ENCODE results near the gene HTATIP2.
"Not testable (repeated sequence)": the region's sequence is repeated elsewhere in the genome, so short reads cannot be mapped to it uniquely, and the experiment has no call there.

Gene HTATIP2

DNA sequence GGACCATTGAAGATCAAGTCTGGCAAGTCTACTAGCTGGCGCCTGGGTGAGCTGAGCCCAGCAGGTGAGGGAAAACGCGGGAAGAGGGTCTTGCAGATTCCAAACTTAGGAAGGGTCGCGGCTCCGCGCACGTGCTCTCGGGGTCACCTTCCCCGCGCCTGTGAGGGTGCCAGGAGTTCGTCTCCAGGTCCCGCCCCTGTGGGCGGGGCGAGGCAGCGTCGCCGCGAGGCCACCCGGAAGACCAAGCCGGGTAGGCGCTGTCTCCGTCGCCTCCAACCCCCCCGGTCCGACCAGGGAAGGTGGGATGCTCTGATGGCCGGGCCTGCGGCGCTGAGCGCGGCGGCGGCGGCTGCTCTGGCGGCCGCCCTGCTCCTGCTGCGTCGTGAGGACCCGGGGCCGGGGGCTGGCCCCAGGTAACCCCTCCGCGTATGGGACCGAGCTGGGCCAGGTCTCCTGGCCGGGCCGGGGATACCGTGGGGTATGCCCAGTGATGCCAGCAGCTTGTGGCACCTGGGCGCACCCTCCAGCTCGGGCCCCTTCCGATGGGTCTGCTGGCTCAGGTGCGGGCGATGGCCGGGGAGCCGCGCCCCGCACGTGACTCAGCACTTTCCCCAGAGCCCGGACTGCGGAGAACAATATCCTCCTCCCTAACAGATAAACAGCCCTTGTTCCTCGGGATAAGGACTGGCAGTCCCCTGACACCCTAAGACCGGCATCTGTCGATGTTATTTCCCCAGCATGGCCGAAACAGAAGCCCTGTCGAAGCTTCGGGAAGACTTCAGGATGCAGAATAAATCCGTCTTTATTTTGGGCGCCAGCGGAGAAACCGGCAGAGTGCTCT lies at the start of gene HTATIP2:
Gene HTATIP2 (plus strand): TSS at position 215 of the 841 bp plus-strand sequence. CDS start 524 bp downstream, at position 739.
- peak; percentile 43 to 62 for DNase-seq (ENCODE audit: low read depth in 1 of 2, low spot score in 1 of 2)

DNA sequence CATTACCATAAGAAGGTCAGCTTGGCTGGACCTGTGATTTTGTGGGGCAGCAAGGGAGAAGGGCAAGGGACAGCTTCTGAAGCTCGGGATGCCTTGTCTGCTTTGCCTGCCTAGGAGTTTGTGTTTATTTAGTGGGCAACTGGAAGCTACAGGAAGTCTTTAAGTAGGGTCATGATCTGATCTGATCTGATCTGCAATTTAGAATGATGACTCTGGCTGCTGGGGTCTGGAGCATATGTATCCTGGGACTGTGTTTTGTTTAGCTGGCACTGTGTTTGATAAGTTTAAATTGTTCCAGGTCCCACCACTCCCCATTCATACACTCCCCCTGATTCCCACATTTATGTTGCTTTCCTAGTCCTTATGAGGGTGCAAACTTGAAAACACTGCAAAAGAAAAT lies 47.7 kb upstream of the HTATIP2 start:
- no peak for DNase-seq (ENCODE audit: low read depth in 1 of 2, low spot score in 1 of 2)

DNA sequence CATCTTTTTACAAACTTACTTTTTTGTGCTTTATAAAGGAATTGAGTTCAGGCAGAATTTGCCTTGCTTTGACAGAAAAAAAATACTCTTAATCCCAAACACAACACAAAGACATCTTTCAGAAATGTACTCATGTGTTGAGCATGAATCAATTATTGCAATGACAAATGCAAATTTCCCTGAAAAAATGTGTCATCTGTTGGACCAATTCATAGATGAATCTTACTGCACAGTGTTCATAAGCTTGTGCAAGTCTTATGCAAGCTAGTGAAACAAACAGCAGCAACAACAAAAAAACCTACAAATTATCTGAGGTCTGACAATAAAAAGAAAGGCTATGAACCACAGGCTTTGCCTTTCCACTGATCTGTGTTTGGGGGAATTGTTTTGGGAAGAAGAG lies 42.3 kb upstream of the HTATIP2 start:
- DNase-seq (ENCODE audit: low read depth in 1 of 2, low spot score in 1 of 2): no peak

- DNase-seq (ENCODE audit: low read depth in 1 of 2, low spot score in 1 of 2): no peak
These were observed 36.1 kb upstream of the HTATIP2 start for GRCh38 chr11:20327377-20327935.

GRCh38 chr11:20336056-20336455 lies 27.5 kb upstream of the HTATIP2 start:
- DNase-seq (ENCODE audit: low read depth in 1 of 2, low spot score in 1 of 2): no peak

- DNase-seq (ENCODE audit: low read depth in 1 of 2, low spot score in 1 of 2): no peak
These were observed 25.9 kb upstream of the HTATIP2 start for GRCh38 chr11:20337526-20338154.

DNA sequence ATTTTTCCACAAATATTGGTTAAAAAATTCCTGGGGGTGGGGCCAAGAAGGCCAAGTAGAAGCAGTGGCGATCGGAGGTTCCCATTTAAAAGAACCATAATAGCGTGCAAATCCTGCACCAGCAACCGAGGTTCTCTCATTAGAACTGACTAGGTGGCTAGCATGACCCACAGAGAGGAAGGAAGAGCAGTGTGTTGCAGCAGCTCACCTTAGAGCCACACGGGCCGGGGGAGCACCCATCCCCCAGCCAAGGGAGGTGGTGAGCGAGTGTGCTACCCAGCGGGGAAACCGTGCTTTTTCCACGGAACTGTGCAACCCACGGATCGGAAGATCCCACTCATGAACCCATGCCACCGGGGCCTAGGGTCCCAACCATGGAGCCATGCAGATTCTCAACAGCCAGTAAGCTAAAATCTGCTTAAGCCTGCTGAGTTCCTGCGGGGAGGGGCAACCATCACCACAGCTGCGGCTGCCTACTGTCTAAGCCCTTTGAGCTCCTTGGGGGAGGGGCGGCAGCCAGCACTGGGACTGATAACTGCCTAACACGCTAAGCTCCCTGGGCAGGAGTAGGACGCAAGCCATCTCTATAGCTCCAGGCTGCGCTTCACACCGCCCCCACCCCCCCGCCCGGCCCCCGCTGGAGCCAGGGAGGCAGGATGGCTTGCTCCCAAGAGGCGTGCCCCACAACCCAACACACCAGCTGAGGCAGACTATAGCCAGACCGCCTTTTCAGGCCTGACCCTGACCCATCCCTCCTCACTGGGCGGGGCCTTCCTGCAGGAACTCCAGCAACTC lies 21.0 kb upstream of the HTATIP2 start:
- no peak for DNase-seq (ENCODE audit: low read depth in 1 of 2, low spot score in 1 of 2)

- DNase-seq (ENCODE audit: low read depth in 1 of 2, low spot score in 1 of 2): no peak
These were observed 12.4 kb upstream of the HTATIP2 start for GRCh38 chr11:20351136-20351535.

GRCh38 chr11:20351751-20352262 lies 11.7 kb upstream of the HTATIP2 start:
- no peak for DNase-seq (ENCODE audit: low read depth in 1 of 2, low spot score in 1 of 2)

DNA sequence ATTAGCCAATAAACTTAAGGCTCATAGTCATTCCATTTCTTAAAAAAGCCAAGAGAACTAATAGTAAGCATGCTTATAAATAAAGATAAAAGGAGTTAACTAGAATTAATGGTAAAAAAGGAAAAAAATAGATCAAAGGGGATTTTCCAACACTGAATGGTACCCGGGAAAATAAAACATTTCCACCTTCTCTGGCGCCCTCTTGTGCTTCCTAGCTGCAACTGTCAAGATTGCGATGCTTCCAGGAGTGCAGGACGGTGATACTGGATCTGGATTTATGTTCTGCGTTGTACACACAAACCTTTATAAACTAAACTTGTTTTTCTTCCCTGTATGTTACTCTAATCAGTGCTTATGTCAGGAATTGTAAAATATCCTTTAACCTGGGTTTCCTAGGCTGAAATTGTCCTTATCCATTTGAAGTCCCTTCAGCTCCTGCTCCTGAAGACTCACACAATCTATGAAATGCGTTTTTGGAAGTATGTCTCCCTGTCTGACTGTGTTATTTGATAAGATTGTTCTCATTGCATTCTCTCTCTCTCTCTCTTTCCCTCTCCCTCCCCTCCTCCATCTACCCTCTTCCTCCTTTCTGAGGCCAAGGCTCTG lies 9.6 kb upstream of the HTATIP2 start:
- no peak for DNase-seq (ENCODE audit: low read depth in 1 of 2, low spot score in 1 of 2)

GRCh38 chr11:20355221-20356219 lies 8.0 kb upstream of the HTATIP2 start:
- DNase-seq (ENCODE audit: low read depth in 1 of 2, low spot score in 1 of 2): no peak

DNA sequence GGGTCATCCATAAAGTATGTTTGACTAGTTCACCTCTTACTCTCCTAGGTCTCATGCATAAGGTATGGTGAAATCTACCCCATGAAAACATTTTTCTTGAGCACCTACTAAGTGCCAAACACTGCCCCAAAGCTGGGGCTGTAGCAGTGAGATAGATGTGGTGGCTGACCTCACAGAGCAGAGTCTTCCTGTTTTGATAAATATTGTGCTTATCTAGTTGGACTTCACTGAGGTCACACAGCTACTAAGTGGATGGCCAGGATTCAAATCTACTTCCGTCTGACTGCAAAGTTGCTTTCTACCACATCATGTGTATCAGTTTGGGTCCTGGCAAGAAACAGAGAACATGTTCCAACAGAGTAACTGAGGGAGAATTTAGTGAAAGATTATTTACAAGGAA lies 6.4 kb upstream of the HTATIP2 start:
- no peak for DNase-seq (ENCODE audit: low read depth in 1 of 2, low spot score in 1 of 2)

GRCh38 chr11:20360650-20361049 lies 2.9 kb upstream of the HTATIP2 start:
- DNase-seq (ENCODE audit: low read depth in 1 of 2, low spot score in 1 of 2): no peak

GRCh38 chr11:20362481-20362880 lies 1.0 kb upstream of the HTATIP2 start:
- DNase-seq (ENCODE audit: low read depth in 1 of 2, low spot score in 1 of 2): no peak

- DNase-seq (ENCODE audit: low read depth in 1 of 2, low spot score in 1 of 2): no peak
These were observed 390 bp upstream of the HTATIP2 start for GRCh38 chr11:20363149-20363499.

DNA sequence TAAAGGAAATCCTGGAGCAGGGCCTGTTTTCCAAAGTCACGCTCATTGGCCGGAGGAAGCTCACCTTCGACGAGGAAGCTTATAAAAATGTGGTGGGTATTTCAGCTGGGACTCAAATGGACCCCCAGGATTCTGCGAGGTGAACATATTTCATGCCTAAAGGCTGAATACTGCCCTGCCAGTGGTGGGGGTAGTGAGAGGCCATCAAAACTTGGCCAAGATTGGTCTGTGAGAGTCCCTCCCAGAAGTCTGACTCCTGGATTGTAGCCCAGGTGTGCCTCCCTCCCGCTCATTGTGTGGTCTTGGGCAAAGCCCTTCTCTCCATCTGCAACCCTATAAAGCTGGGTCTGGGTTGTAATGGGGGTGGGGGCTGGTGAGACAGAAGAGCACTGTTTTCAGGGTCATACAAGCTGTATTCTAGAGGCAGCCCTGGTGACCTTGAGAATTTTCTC lies 853 bp downstream of the HTATIP2 start:
- DNase-seq (ENCODE audit: low read depth in 1 of 2, low spot score in 1 of 2): no peak

- DNase-seq (ENCODE audit: low read depth in 1 of 2, low spot score in 1 of 2): not testable (repeated sequence)
These were observed 2.0 kb downstream of the HTATIP2 start for GRCh38 chr11:20365465-20365864.

DNA sequence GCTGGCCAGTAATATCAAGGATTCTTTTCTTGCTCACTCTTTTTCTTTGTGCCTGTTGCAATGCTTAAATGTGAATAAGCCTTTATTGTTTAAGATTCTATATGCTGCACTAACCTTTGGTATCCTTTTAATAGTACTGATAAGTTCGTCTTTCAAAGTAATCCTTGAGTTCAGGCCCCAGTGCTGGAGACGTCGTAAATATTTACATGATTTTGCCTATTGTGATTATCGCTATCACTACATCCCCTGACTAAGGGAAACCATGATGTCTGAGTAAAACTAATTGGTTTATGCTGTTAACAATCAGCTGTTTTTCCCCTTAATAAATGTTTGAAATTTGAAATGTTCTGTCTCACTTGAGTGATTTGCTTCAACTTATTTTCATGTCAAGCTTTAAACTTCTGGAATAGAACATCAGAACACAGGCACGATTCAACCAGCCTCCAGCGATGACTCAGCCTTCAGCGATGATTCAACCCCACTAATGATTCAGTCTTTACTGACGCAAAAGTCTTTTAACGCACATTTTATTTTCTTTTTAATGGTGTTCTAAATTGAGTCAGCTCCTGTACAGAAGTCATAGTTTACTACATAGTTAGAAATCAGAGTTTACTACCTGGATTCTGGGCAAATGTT lies 3.9 kb downstream of the HTATIP2 start:
- peak in 1 of 2 donors; percentile 35 for DNase-seq (ENCODE audit: low read depth in 1 of 2, low spot score in 1 of 2)

- DNase-seq (ENCODE audit: low read depth in 1 of 2, low spot score in 1 of 2): no peak
These were observed 4.9 kb downstream of the HTATIP2 start for GRCh38 chr11:20368438-20368837.

All from activated T-helper 1 cell treated with anti-CD3 and anti-CD28 coated beads, Interleukin-2, amount 50 U/mL, for 16 hours (primary cell).